ENCODE data around the gene C10orf90. TPM values are rescaled to one million over a fixed set of nuclear protein-coding genes. Genes with fewer than 3 reads are reported as not detected.

The C10orf90 gene
- polyA plus RNA-seq, 3 donors = not detected

DNA sequence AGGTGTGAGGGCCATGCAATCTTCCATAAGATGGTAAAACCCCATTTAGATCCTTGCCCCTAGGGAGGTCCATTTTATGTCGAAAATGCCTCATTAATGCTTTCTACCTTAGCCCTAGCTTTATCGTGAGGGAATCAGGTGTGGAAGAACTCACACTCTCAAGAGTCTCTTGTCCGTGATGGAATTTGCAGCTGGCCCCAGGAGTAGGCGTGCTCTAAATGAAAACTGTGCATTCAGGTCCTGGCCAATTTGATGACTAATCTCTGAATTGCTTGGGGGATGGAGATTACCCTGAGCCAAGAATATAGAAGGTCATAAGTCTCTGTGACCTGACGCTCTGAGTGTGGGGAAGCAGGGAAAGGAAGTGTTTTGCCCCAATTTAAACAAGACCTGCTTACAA is 6.6 kb downstream of the C10orf90 start:
- Histone ChIP-seq H4K20me1 (ENCODE audit: insufficient read depth, low read length) (no peaks in the 10 kb centered on the region), H3K4me2 (replicated peaks; ENCODE audit: extremely low read depth, low read length, poor library complexity, severe bottlenecking) (no peak overlapping the region), H3K27me3 (ENCODE audit: control insufficient read depth in 2 of 2, insufficient read depth in 2 of 2, low read length in 2 of 2) (no peaks in the 10 kb centered on the region), H3K79me2 (ENCODE audit: insufficient read depth, low read length) (no peaks in the 10 kb centered on the region), H3K4me1 (ENCODE audit: control insufficient read depth in 1 of 2, insufficient read depth in 2 of 2, low read length in 2 of 2) (no peaks in the 10 kb centered on the region), H3K4me3 (replicated peaks in 1 of 3; ENCODE audit: low read depth in 2 of 3, low read length in 3 of 3) (no peak overlapping the region), H3K9me3 (replicated peaks in 1 of 2; ENCODE audit: control insufficient read depth in 1 of 2, insufficient read depth in 1 of 2, low read length in 2 of 2) (no peaks in the 10 kb centered on the region), H3K27ac (ENCODE audit: low read depth in 1 of 2, low read length in 2 of 2) (no peak overlapping the region), H2AFZ (ENCODE audit: insufficient read depth, low read depth, low read length, poor library complexity, severe bottlenecking) (no peak overlapping the region), H3K36me3 (replicated peaks in 1 of 2; ENCODE audit: control insufficient read depth in 1 of 2, insufficient read depth in 2 of 2, low read length in 2 of 2) (no peaks in the 10 kb centered on the region), H3K9ac (ENCODE audit: insufficient read depth, low read length, poor library complexity, severe bottlenecking) (no peak overlapping the region)
- TF ChIP-seq, protein P1, sequence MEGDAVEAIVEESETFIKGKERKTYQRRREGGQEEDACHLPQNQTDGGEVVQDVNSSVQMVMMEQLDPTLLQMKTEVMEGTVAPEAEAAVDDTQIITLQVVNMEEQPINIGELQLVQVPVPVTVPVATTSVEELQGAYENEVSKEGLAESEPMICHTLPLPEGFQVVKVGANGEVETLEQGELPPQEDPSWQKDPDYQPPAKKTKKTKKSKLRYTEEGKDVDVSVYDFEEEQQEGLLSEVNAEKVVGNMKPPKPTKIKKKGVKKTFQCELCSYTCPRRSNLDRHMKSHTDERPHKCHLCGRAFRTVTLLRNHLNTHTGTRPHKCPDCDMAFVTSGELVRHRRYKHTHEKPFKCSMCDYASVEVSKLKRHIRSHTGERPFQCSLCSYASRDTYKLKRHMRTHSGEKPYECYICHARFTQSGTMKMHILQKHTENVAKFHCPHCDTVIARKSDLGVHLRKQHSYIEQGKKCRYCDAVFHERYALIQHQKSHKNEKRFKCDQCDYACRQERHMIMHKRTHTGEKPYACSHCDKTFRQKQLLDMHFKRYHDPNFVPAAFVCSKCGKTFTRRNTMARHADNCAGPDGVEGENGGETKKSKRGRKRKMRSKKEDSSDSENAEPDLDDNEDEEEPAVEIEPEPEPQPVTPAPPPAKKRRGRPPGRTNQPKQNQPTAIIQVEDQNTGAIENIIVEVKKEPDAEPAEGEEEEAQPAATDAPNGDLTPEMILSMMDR (IDR thresholded peaks at IDR 0.05) = no peak
- intact Hi-C loops (cut with micrococcal nuclease) = no loop called here
- Mint-ChIP-seq H3K36me3 (no peaks in the 10 kb centered on the region), H3K27ac (no peak overlapping the region), H3K9me3 (peaks cover 0 to 4% (median 2%) of the 10 kb centered on the region in 7 donors), H3K4me1 (no peaks in the 10 kb centered on the region), H3K4me3 (no peak overlapping the region), H3K27me3 (ENCODE audit: low read depth in 3 of 3) (peaks cover 1 to 7% (median 4%) of the 10 kb centered on the region in 3 donors)
- DNase-seq = no peak
- 100% methylated on average over 1 of the region's 5 CpGs for WGBS (ENCODE audit: insufficient coverage)

DNA sequence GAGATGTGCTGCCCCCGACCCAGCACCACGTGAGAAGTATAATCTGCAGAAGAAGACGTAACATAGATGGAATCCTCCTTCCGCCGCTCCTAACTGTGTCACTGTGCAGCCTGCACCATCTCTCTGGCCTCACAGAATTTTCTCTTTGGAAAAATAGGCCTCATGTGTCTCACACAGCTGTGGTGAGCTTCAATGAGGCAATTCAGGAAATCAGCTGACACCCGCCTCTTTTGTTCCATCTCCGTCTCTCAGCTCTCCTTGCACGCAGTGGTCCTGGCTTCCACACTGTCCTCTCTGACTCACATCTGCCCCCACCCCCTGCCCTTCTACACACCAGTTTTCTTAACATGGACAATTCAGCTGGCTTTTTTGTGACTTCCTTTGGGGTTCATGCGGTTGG is 7.2 kb downstream of the C10orf90 start:
- no peak overlapping the region for H3K4me3 Mint-ChIP-seq
- no peaks in the 10 kb centered on the region for H3K4me1 ChIP-seq (ENCODE audit: control insufficient read depth in 1 of 2, insufficient read depth in 2 of 2, low read length in 2 of 2)
- peaks cover 0 to 4% (median 2%) of the 10 kb centered on the region in 7 donors for H3K9me3 Mint-ChIP-seq
- DNase-seq = no peak
- H2AFZ ChIP-seq (ENCODE audit: insufficient read depth, low read depth, low read length, poor library complexity, severe bottlenecking) = no peak overlapping the region
- H3K36me3 ChIP-seq (replicated peaks in 1 of 2; ENCODE audit: control insufficient read depth in 1 of 2, insufficient read depth in 2 of 2, low read length in 2 of 2) = no peaks in the 10 kb centered on the region
- no peaks in the 10 kb centered on the region for H3K36me3 Mint-ChIP-seq
- 51% methylated on average over 8 of the region's 9 CpGs for WGBS (ENCODE audit: insufficient coverage)
- no peaks in the 10 kb centered on the region for H3K79me2 ChIP-seq (ENCODE audit: insufficient read depth, low read length)
- H3K4me3 ChIP-seq (replicated peaks in 1 of 3; ENCODE audit: low read depth in 2 of 3, low read length in 3 of 3) = no peak overlapping the region
- no peak overlapping the region for H3K27ac Mint-ChIP-seq
- H3K9ac ChIP-seq (ENCODE audit: insufficient read depth, low read length, poor library complexity, severe bottlenecking) = no peak overlapping the region
- no peak overlapping the region for H3K27ac ChIP-seq (ENCODE audit: low read depth in 1 of 2, low read length in 2 of 2)
- intact Hi-C loops (cut with micrococcal nuclease) = no loop called here
- peaks cover 1 to 7% (median 4%) of the 10 kb centered on the region in 3 donors for H3K27me3 Mint-ChIP-seq (ENCODE audit: low read depth in 3 of 3)
- H3K9me3 ChIP-seq (replicated peaks in 1 of 2; ENCODE audit: control insufficient read depth in 1 of 2, insufficient read depth in 1 of 2, low read length in 2 of 2) = no peaks in the 10 kb centered on the region
- H3K4me2 ChIP-seq (replicated peaks; ENCODE audit: extremely low read depth, low read length, poor library complexity, severe bottlenecking) = no peak overlapping the region
- no peaks in the 10 kb centered on the region for H3K4me1 Mint-ChIP-seq
- H3K27me3 ChIP-seq (ENCODE audit: control insufficient read depth in 2 of 2, insufficient read depth in 2 of 2, low read length in 2 of 2) = no peaks in the 10 kb centered on the region
- H4K20me1 ChIP-seq (ENCODE audit: insufficient read depth, low read length) = no peaks in the 10 kb centered on the region
- TF ChIP-seq, protein P1 (IDR thresholded peaks at IDR 0.05) = no peak
